Heart right ventricle (tissue), 16 donors: Measurements from ENCODE around the gene SHC1. TPM values are rescaled to one million over a fixed set of nuclear protein-coding genes. Genes with fewer than 3 reads are reported as not detected.

Source experiments
- ATAC-seq, 8 donors: fragments of 200-7000 bp; cut with Tn5 transposase; one replicate each; pipeline ENCODE4 v1.9.1; 2020; ENCODE audit warnings: mild to moderate bottlenecking in 8 of 8, moderate library complexity in 8 of 8, moderate number of reproducible peaks in 1 of 8
- DNase-seq, 2 donors: peaks; one replicate each; pipeline ENCODE4 v3.0.0-alpha.2; 2020
- H3K27ac ChIP-seq, 10 donors: fragments of 200-600 bp; sonication (generic) in 2 of 10; one replicate each; pipeline versions ENCODE4 v1.5.0 to v1.8.0; 2020 to 2022; ENCODE audit warnings: mild to moderate bottlenecking in 3 of 10
- H3K27me3 ChIP-seq, 7 donors: fragments of 200-600 bp; one replicate each; pipeline ENCODE4 v1.8.0; 2021 to 2022; ENCODE audit warnings: mild to moderate bottlenecking in 2 of 7
- H3K36me3 ChIP-seq, 9 donors: fragments of 200-600 bp; sonication (generic) in 1 of 9; one replicate each; pipeline versions ENCODE4 v1.5.0 to v1.8.0; 2020 to 2022; ENCODE audit warnings: mild to moderate bottlenecking in 2 of 9
- H3K4me1 ChIP-seq, 9 donors: fragments of 200-600 bp; sonication (generic) in 1 of 9; one replicate each; pipeline versions ENCODE4 v1.5.0 to v1.8.0; 2020 to 2022; ENCODE audit warnings: mild to moderate bottlenecking in 4 of 9
- H3K4me3 ChIP-seq, 10 donors: fragments of 200-600 bp; sonication (generic) in 2 of 10; one replicate each; pipeline versions ENCODE4 v1.5.0 to v1.8.0; 2020 to 2022; ENCODE audit warnings: mild to moderate bottlenecking in 7 of 10, moderate library complexity in 2 of 10
- H3K9me3 ChIP-seq, 11 donors: fragments of 200-600 bp in 10 of 11; sonication (generic) in 2 of 11; one replicate each; pipeline versions ENCODE4 v1.5.0 to v1.8.0; 2013 to 2022; ENCODE audit warnings: mild to moderate bottlenecking in 2 of 11, control low read depth in 1 of 11, moderate library complexity in 1 of 11
- CTCF ChIP-seq, 9 donors: fragments of 200-600 bp; sonication (generic) in 2 of 9; IDR thresholded peaks; one replicate each; pipeline versions ENCODE4 v1.5.0 to v1.8.0; 2021 to 2022; ENCODE audit warnings: antibody characterized with exemption in 9 of 9, mild to moderate bottlenecking in 5 of 9, moderate library complexity in 1 of 9
- WGBS, 2 donors: extraction: QIAGEN DNeasy Blood & Tissue Kit; methylation state at CpG; one replicate each; pipeline ENCODE4 v1.1.7; 2013; ENCODE audit warnings: inconsistent platforms in 1 of 2; 5-methylcytosine and 5-hydroxymethylcytosine counted together
- intact Hi-C, 10 donors: fragments of 100-400 bp; cut with DNase I; formaldehyde crosslinking; loops; one replicate each; pipeline versions ENCODE4 v1.11.1 to v1.14.2; 2022
- polyA plus RNA-seq, 2 donors: library from polyadenylated mRNA; stranded (reverse); fragments of 200-250 nt; gene quantifications; one replicate each; pipeline ENCODE4 v1.2.3, GENCODE V29; 2013
- total RNA-seq, 10 donors: library from RNA; stranded (reverse); fragmentation: NEBNext Ultra II Directional in 3 of 10; extraction: Animal tissue kit (Norgen Biotek cat#: 25700) in 3 of 10; gene quantifications; one replicate each; pipeline versions ENCODE4 v1.2.1 to v1.2.4, GENCODE V29; 2021 to 2023
- donor health status: Arrhythmogenic right ventricular cardiomyopathy.
- donor health status: ischemic (EF 13 %, LVEDD 7.1; RV severe dilation, severe dysfunction).
- donor health status: healthy with polysubstance abuse.
- donor health status: DM: no; HTN: yes; CAD: no.
- donor health status: DM: no; HTN: no; CAD: no.
- donor health status: ischemic (EF 25% LVEDD 6.9; RV normal size, moderate dysfunction).
- donor health status: ischemic (EF 25% LVEDD 5.7; RV mildly dilated, moderate dysfunction).
- donor health status: healthy.
- donor health status: DM: yes; HTN: yes; CAD: no.
- donor health status: Ischemic cardiomyopathy.
- donor health status: ischemic (EF 35%, LVEDD 5.7; RV mildly dilated, moderate dysfunction).
- donor health status: nonischemic (EF 11% LVEDD 7.7; RV severe dilation, severe dysfunction).
- donor health status: DM: yes; HTN: yes; CAD: no.
- donor health status: PGD.
- donor health status: ischemic (EF 29% LVEDD 5.4; RV normal size, mild dysfunction).
- donor health status: nonischemic (EF 23%, LVEDD 6.1; RV moderate dilation, normal function).

SHC1 gene
- total and polyA plus RNA-seq, 12 donors = 35.6 to 95.7 (median 57.7) TPM

GRCh38 chr1:154938604-154939399 is 31.7 kb downstream of the SHC1 start:
- no peak for ATAC-seq
- no peaks in the 10 kb centered on the region for H3K9me3 ChIP-seq
- 93 to 95% methylated on average over 7 of the region's 7 CpGs for WGBS, 2 donors
- no peaks in the 10 kb centered on the region for H3K27me3 ChIP-seq
- no peaks in the 10 kb centered on the region for H3K36me3 ChIP-seq
- peaks cover 7 to 65% (median 39%) of the 10 kb centered on the region in 9 donors for H3K4me1 ChIP-seq
- no peak overlapping the region for H3K4me3 ChIP-seq
- TF ChIP-seq CTCF (IDR thresholded peaks at IDR 0.05) = no peak
- H3K27ac ChIP-seq = peak overlapping the region in 8 of 10 donors; percentile 95 to 99 (median 96)
- intact Hi-C loops = loop anchor here in 4 of 10 donors (5.0 to 10.0 kb wide), 3 partner anchors 272 to 382 kb away; partner anchors contain the start of genes UBE2Q1 (in 2 of the 4) and CHRNB2 (in 1 of the 4)
- no peak for DNase-seq

DNA sequence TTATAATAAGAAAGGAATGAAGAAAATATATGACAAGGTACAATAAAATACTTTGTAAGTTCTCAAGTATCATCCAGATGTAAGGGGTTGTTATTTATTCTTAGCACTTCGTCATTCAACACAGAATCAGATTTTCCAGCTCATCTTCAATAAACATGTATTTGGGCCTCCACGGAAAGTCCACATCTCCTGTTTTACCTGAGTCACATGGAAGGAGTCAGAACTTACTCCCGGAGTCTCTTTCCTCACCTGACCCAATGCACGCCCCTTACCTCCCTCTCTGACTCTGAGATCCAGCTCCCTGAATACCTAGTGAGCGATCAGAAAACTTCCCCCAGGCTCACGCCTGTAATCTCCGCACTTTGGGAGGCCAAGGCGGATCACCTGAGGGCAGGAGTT is 32.6 kb downstream of the SHC1 start:
- ATAC-seq = no peak
- intact Hi-C loops = loop anchor here in 4 of 10 donors (2.0 to 10.0 kb wide), 4 partner anchors 271 to 381 kb away; partner anchors contain the start of genes UBE2Q1 (in 3 of the 4) and CHRNB2 (in 1 of the 4)
- no peak for TF ChIP-seq CTCF (IDR thresholded peaks at IDR 0.05)
- Histone ChIP-seq H3K4me3 (peak overlapping the region in 9 of 10 donors; percentile 58 to 70 (median 65)), H3K9me3 (no peaks in the 10 kb centered on the region), H3K27me3 (no peaks in the 10 kb centered on the region), H3K4me1 (peaks cover 7 to 57% (median 34%) of the 10 kb centered on the region in 9 donors), H3K27ac (peak overlapping the region; percentile 87 to 99 (median 96)), H3K36me3 (no peaks in the 10 kb centered on the region)
- DNase-seq = no peak
- 75% methylated on average over 8 of the region's 8 CpGs for WGBS, 2 donors

- Histone ChIP-seq H3K4me1 (peaks cover 7 to 50% (median 32%) of the 10 kb centered on the region in 9 donors), H3K27me3 (no peaks in the 10 kb centered on the region), H3K4me3 (peak overlapping the region in 9 of 10 donors; percentile 58 to 70 (median 65)), H3K27ac (peak overlapping the region; percentile 87 to 99 (median 96)), H3K36me3 (peaks cover 0 to 2% (median 0%) of the 10 kb centered on the region in 9 donors), H3K9me3 (no peaks in the 10 kb centered on the region)
- peak in 6 of 9 donors; percentile 13 to 36 (median 31) for TF ChIP-seq CTCF (IDR thresholded peaks at IDR 0.05)
- DNase-seq (peak; percentile 89 to 92), ATAC-seq (peak; percentile 86 to 94 (median 91))
- intact Hi-C loops = loop anchor here in 4 of 10 donors (2.0 to 10.0 kb wide), 4 partner anchors 270 to 380 kb away; partner anchors contain the start of genes UBE2Q1 (in 3 of the 4) and CHRNB2 (in 1 of the 4)
- WGBS, 2 donors = 0 to 1% methylated on average over 36 of the region's 36 CpGs
Observed at GRCh38 chr1:154937085-154937987, 33.2 kb downstream of the SHC1 start.
